ENCODE data around the gene SYTL3.

GRCh38 chr6:158698931-158699330, 49.1 kb downstream of the SYTL3 start:
- no peak for TF ChIP-seq POLR2A (IDR thresholded peaks at IDR 0.05; ENCODE audit: low read length)
- no peak for TF ChIP-seq GATA1 (IDR thresholded peaks at IDR 0.05; ENCODE audit: low read depth, low read length)
